ENCODE data around the gene SAA4. TPM values are rescaled to one million over a fixed set of nuclear protein-coding genes. Genes with fewer than 3 reads are reported as not detected.

Gene SAA4
- total RNA-seq, 2 donors from 2014 or later: not detected

GRCh38 chr11:18222814-18223421, 13.7 kb downstream of the SAA4 start:
- no peaks in the 10 kb centered on the region for H3K36me3 Mint-ChIP-seq (ENCODE audit: low read depth)
- Histone ChIP-seq H3K4me1 (ENCODE audit: control insufficient read depth, insufficient read depth, low read length) (no peaks in the 10 kb centered on the region), H3K27me3 (ENCODE audit: control insufficient read depth, insufficient read depth, low read length, poor library complexity, severe bottlenecking) (peaks cover 16% of the 10 kb centered on the region), H3K9me3 (ENCODE audit: control insufficient read depth, low read length) (no peaks in the 10 kb centered on the region), H3K36me3 (ENCODE audit: control insufficient read depth, insufficient read depth, low read length) (no peaks in the 10 kb centered on the region), H3K4me3 (ENCODE audit: low read length) (no peak overlapping the region), H3K9ac (ENCODE audit: extremely low read depth, low read length, poor library complexity, severe bottlenecking) (no peak overlapping the region), H3K27ac (ENCODE audit: low read depth, low read length) (no peak overlapping the region)
- peaks cover 2% of the 10 kb centered on the region for H3K27me3 Mint-ChIP-seq (ENCODE audit: insufficient read depth)
- no peaks in the 10 kb centered on the region for H3K9me3 Mint-ChIP-seq
- DNase-seq: no peak
- 100% methylated on average over 1 to 2 of the region's 3 CpGs for WGBS, 2 experiments (ENCODE audit: insufficient coverage in 1 of 2, insufficient read length in 1 of 2)
- no peak overlapping the region for H3K27ac Mint-ChIP-seq
- H3K4me1 Mint-ChIP-seq: no peaks in the 10 kb centered on the region
- no peak for TF ChIP-seq CTCF (conservative IDR thresholded peaks at IDR 0.05)
- no peak overlapping the region for H3K4me3 Mint-ChIP-seq

- TF ChIP-seq CTCF (conservative IDR thresholded peaks at IDR 0.05): no peak
- Histone ChIP-seq H3K4me3 (ENCODE audit: low read length) (no peak overlapping the region), H3K9me3 (ENCODE audit: control insufficient read depth, low read length) (no peaks in the 10 kb centered on the region), H3K27ac (ENCODE audit: low read depth, low read length) (no peak overlapping the region), H3K9ac (ENCODE audit: extremely low read depth, low read length, poor library complexity, severe bottlenecking) (no peak overlapping the region), H3K4me1 (ENCODE audit: control insufficient read depth, insufficient read depth, low read length) (no peaks in the 10 kb centered on the region), H3K36me3 (ENCODE audit: control insufficient read depth, insufficient read depth, low read length) (no peaks in the 10 kb centered on the region), H3K27me3 (ENCODE audit: control insufficient read depth, insufficient read depth, low read length, poor library complexity, severe bottlenecking) (peaks cover 31% of the 10 kb centered on the region)
- no peaks in the 10 kb centered on the region for H3K4me1 Mint-ChIP-seq
- H3K27ac Mint-ChIP-seq: no peak overlapping the region
- peaks cover 7% of the 10 kb centered on the region for H3K27me3 Mint-ChIP-seq (ENCODE audit: insufficient read depth)
- no peaks in the 10 kb centered on the region for H3K9me3 Mint-ChIP-seq
- H3K36me3 Mint-ChIP-seq (ENCODE audit: low read depth): no peaks in the 10 kb centered on the region
- 89 to 100% methylated on average over 3 to 5 of the region's 5 CpGs for WGBS, 2 experiments (ENCODE audit: insufficient coverage in 1 of 2, insufficient read length in 1 of 2)
- H3K4me3 Mint-ChIP-seq: no peak overlapping the region
- no peak for DNase-seq
These were observed 15.2 kb downstream of the SAA4 start for GRCh38 chr11:18221274-18221876.

- 94 to 96% methylated on average over 23 to 33 of the region's 33 CpGs for WGBS, 2 experiments (ENCODE audit: insufficient coverage in 1 of 2, insufficient read length in 1 of 2)
- Histone ChIP-seq H3K4me1 (ENCODE audit: control insufficient read depth, insufficient read depth, low read length) (no peaks in the 10 kb centered on the region), H3K4me3 (ENCODE audit: low read length) (no peak overlapping the region), H3K9me3 (ENCODE audit: control insufficient read depth, low read length) (no peaks in the 10 kb centered on the region), H3K27me3 (ENCODE audit: control insufficient read depth, insufficient read depth, low read length, poor library complexity, severe bottlenecking) (peaks cover 9% of the 10 kb centered on the region), H3K27ac (ENCODE audit: low read depth, low read length) (no peak overlapping the region), H3K36me3 (ENCODE audit: control insufficient read depth, insufficient read depth, low read length) (no peaks in the 10 kb centered on the region), H3K9ac (ENCODE audit: extremely low read depth, low read length, poor library complexity, severe bottlenecking) (no peak overlapping the region)
- Mint-ChIP-seq H3K4me1 (peaks cover 5% of the 10 kb centered on the region), H3K27ac (no peak overlapping the region), H3K27me3 (ENCODE audit: insufficient read depth) (peaks cover 27% of the 10 kb centered on the region), H3K36me3 (ENCODE audit: low read depth) (no peaks in the 10 kb centered on the region), H3K9me3 (no peaks in the 10 kb centered on the region), H3K4me3 (no peak overlapping the region)
- no peak for TF ChIP-seq CTCF (conservative IDR thresholded peaks at IDR 0.05)
- no peak for DNase-seq
These were observed 27.5 kb downstream of the SAA4 start for GRCh38 chr11:18209058-18209457.
